HG02885 (cell line): Measurements from ENCODE around the gene HNF1B.

ENCODE experiments used
- ATAC-seq: cut with Tn5 transposase; IDR thresholded peaks from one replicate; pipeline ENCODE4 v1.9.1; 2021; ENCODE audit warnings: mild to moderate bottlenecking; ENCODE audit not compliant: unreplicated experiment, poor library complexity

HNF1B gene

GRCh38 chr17:37740915-37741314, 3.9 kb downstream of the HNF1B start:
- no peak for ATAC-seq

- no peak for ATAC-seq
Measured at GRCh38 chr17:37737971-37738370, 6.9 kb downstream of the HNF1B start.

GRCh38 chr17:37737081-37737480, 7.8 kb downstream of the HNF1B start:
- no peak for ATAC-seq

DNA sequence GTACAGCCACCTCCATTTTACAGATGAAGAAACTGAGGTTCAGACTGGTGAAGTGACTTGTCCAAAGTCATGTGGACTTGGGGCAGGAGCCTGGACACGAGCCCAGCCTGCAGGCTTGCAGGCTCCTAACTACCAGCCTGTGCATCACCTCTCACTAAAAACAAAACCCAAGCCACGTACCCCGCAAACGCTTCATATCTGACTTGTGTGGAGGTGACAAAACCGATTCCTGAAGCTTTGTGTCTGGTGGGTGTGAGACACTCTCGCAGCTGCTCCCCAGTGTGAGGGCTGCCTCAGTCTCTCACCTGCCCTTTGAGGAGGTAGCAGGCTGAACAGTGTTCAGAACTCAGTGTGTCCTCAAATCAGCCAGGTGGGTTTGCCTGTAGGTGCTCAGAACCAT, 8.4 kb downstream of the HNF1B start:
- ATAC-seq: no peak

- ATAC-seq: no peak
Measured at GRCh38 chr17:37735165-37735564, 9.7 kb downstream of the HNF1B start.

- no peak for ATAC-seq
Measured at GRCh38 chr17:37732316-37732715, 12.5 kb downstream of the HNF1B start.

DNA sequence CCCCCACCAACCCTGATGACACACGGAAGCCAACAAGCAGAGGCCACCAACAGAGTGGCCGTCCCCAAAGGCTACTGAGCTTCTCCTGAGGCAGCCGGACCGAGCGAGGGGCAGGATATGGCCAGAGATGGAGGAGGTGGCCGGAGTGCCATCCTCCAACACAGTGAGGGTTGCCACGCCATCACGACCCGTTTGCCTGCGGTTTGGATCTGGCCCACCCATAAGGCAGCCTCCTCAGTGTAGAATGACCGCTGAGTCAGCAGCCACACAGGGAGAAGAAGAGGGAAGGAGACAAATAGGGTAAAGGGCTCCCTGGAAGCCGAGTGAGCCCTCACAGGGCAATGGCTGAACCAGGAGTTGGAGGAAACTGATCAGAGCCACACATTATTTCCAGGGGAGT, 13.8 kb downstream of the HNF1B start:
- no peak for ATAC-seq

DNA sequence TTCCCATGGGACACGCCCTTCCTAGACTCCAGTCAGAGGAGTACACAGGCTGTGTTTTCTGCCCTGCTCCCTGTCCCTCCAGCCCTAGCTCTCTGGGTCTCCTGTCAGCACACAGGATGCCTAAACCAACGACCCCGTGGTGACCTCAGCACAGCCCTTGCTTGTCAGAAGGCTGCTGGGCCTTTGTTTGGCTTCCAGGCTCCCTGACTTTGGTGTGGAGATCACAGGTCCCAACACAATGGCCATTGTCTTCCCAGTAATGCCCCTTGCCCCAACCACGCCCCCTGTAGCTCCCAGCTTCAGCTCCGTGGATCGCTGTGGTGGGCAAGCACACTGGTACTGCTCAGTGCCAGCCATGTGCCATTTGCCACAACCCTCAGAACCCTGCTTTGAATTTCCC, 15.0 kb downstream of the HNF1B start:
- ATAC-seq: no peak

GRCh38 chr17:37726891-37727675, 17.8 kb downstream of the HNF1B start:
- ATAC-seq: no peak

DNA sequence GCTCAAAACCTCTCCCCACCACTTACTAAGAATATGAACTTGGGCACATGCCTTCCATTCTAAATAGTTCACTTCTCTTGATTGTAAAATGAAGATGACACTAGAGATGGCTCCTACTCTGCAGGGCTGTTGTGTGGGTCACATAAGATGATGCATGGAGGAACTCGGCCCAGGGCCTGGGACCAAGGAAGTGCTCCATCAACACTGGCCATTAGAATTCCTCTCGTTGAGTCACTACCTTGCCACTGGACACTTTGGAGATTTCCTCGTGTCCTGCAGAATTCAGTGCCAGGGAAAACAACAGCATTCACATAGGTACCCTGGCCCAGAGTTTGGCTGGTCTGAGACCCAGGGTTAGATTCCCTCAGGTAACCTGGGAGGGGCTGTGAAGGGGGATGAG, 18.6 kb downstream of the HNF1B start:
- ATAC-seq: no peak

- no peak for ATAC-seq
Measured at GRCh38 chr17:37725601-37726146, 19.2 kb downstream of the HNF1B start.

DNA sequence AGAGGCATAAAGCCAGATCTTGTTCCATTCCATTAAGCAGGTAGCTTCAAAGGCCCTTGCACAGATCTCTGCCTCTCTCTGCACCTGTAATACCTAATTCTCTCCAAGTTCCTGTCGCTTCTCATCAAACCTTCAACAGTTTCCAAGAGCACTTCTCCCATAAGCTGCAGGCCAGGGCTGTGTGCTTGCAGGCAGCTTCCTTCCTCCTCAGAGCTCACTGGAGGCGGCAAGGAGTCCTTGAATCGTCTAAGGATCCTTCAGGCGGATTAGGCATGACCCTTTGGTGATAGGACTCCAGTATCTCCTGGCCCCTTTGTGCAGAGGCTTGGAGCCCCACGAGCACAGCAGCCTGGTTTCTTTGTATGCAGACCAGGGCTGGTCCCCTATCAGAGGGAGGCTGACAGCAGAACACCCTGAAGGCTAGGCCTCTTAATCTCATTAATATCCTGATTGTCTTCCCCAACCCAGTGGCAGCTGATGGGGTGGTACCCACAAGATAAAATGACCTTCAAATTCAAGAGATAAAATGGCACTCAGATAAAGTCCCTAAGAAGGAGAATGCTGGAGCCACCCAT, 19.8 kb downstream of the HNF1B start:
- ATAC-seq: no peak

DNA sequence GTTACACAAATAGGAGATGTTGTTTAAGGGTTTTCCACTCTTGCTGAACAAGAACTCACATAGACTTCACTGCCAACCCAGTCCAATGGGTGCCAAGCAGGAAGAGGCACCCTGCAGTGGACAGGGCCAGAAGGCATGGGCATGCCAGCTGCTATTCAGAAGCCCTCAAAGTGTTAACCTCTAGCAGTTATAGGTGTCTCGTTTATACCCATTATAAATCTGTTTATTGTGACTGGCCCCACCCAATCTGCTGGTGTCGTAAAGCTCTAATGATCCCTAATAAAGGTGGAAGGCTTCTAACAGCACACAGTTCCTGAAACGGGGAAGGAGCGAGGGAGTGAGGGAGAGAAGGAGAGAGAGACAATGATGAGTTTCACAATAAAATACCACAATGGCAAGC, 23.9 kb downstream of the HNF1B start:
- no peak for ATAC-seq

DNA sequence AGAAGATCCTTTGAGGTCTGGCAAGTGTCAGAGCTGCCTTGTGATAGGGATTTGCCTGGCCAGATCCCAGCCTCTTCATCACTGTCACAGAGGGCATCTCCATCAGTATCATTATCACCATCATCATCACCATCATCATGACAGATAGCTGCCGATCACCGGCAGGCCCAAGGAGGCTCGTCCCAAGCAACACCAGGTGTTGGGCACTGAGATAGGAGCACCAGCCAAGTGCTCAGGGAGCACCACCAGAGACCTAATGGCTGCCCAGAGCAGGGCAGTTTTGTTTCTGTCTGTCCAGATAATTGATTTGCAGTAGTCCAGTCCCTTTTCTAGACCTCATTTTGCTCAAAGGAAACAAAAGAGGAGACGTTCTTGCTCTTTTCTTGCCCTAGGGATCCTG, 25.0 kb downstream of the HNF1B start:
- no peak for ATAC-seq

DNA sequence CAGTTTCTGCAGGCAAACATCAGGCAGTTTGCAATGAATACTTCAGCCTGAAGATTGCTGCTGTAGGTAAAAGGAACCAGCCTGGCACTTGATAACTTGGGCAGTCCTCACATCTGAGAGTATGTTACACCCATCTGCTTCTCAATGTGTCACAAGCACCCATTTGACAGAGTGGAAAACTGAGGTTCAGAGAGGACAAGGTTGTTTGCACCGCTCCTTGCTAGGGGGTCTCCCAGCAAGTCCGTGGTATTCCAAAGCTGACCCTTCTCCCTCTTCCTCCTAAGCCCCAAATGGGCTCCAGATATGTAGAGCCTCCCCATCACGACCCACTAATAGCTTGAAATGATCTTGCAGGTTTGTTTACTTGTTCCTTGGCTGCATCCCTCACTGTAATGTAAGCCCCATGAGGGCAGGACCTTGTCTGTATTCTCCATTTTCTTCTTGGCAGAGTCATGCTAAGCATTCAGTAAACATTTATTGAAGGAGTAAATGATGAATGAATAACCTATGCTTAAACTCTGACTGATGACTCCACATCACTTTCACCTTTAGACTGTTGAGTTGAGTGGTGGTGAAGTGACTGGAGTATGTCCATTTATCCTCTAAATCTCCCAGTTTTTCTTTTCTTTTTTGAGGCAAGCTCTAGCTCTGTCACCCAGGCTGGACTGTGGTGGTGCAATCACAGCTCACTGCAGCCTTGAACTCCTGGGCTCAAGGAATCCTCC, 26.4 kb downstream of the HNF1B start:
- ATAC-seq: no peak

- ATAC-seq: no peak
Measured at GRCh38 chr17:37717627-37718323, 27.1 kb downstream of the HNF1B start.

GRCh38 chr17:37714897-37715296, 30.0 kb downstream of the HNF1B start:
- no peak for ATAC-seq

GRCh38 chr17:37713624-37714023, 31.2 kb downstream of the HNF1B start:
- ATAC-seq: no peak

DNA sequence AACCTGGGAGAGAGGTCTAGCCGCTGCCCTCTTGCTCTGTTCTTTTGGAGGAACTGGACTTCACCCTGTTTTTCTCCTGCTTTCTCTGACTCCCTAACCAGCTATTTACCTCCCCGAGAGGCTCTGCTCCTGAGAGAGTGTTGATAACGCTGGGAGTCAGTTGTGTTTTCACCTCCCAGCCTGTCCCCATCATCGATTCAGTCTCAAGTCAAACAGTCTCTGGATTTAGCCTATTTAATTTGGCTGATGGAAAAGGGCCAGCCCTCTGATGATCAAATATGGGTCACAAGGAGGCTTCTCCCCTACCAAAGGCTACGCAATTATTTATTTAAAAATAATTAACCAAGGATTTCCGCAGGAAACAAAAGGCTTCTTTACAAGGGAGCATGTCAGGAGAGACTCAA, 31.8 kb downstream of the HNF1B start:
- no peak for ATAC-seq

- ATAC-seq: no peak
Measured at GRCh38 chr17:37711113-37711512, 33.7 kb downstream of the HNF1B start.
